GM19467 (cell line): ENCODE results near the gene BFSP2.

Source experiments
- ATAC-seq: cut with Tn5 transposase; IDR thresholded peaks from one replicate; pipeline ENCODE4 v1.9.1; 2021; ENCODE audit warnings: mild to moderate bottlenecking, moderate library complexity; ENCODE audit not compliant: unreplicated experiment

Gene BFSP2, protein sequence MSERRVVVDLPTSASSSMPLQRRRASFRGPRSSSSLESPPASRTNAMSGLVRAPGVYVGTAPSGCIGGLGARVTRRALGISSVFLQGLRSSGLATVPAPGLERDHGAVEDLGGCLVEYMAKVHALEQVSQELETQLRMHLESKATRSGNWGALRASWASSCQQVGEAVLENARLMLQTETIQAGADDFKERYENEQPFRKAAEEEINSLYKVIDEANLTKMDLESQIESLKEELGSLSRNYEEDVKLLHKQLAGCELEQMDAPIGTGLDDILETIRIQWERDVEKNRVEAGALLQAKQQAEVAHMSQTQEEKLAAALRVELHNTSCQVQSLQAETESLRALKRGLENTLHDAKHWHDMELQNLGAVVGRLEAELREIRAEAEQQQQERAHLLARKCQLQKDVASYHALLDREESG

DNA sequence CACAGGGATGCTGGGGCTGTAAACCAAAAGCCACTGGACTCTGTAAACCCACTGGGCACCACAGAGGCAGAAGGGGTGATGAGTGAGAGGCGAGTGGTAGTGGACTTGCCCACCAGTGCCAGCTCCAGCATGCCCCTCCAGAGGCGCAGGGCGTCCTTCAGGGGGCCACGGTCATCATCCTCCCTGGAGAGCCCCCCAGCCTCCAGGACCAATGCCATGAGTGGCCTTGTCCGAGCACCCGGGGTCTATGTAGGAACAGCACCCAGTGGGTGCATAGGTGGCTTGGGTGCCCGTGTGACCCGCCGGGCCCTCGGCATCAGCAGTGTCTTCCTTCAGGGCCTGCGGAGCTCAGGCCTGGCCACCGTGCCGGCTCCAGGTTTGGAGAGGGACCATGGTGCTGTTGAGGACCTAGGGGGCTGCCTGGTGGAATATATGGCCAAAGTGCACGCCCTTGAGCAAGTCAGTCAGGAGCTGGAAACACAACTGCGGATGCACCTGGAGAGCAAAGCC lies at the start of gene BFSP2:
BFSP2 (plus strand) TSS at position 51 of the 510 bp plus-strand sequence; CDS start at position 79, 28 bp downstream.
- ATAC-seq: no peak

DNA sequence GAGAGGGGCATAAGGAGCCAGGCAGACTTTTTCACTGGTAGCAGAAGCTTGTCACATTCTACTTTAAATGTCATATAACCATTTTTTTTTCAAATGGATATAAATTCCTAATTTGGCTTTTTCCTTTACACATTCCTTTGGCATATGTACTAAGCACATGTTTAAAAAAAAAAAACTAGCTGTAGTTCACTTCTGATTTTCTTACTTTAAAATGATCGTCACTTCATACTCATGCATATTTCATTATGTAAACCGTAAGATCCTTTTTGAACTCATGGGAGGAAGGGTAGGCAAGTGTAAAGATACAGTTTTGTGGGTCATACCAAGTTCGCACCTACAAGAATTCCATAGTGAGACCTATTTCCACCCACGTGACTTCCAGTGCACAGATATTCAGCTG lies 45.1 kb upstream of the BFSP2 start:
- ATAC-seq: no peak

DNA sequence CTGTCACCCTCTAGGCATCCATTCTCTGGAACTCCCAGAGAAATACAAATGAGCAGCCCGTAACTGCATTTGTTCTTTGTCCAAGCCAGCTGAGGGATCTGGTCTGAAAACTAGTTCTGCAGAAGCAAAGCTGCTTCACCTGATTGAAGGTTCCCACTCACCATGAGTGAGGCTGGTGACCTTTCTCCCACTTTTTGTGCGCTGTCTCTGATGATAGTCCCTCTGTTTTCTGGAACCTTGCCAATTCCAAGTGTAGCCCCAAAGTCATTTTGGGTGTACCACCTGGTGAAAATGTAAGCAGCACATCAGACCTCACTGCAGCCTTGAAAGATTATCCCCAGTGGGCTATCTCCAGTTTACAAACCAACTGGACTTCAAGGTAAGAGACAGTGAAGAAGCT lies 39.4 kb upstream of the BFSP2 start:
- no peak for ATAC-seq

DNA sequence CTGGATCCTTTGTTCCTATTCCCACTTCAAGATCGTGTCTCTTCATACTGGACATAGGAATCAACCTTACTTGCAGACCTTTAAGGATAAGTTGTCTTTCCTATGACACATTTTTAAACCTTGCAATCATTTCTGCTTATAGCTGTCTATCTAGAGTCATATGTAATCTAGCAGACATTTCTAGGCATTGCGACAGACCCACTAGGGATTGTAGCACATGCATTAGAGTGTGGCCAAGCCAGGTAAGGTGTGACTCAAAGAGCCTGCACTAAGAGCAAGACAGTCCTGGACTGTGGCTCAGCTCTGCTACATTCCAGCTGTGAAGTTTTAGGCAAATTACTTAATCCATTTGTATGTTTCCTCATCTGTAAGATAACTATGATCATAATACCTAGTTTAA lies 38.8 kb upstream of the BFSP2 start:
- no peak for ATAC-seq

DNA sequence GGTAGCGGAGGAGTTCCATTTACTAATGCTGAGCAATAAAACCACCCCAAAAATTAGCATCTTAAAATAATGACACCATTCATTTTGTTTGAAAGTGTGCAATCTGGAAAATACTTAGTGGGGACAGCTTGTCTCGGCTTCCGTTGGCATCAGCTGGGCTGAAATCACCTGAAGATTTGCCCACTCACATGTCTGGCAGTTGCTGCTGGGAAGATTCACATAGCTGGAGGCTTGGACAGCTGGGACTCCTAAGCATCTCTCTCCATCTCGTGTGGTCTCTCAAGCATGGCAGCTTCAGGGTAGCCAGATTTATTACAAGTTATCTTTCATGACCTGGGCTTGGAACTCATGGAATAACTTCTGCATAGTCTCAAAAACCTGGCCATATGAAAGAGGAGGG lies 38.4 kb upstream of the BFSP2 start:
- no peak for ATAC-seq

DNA sequence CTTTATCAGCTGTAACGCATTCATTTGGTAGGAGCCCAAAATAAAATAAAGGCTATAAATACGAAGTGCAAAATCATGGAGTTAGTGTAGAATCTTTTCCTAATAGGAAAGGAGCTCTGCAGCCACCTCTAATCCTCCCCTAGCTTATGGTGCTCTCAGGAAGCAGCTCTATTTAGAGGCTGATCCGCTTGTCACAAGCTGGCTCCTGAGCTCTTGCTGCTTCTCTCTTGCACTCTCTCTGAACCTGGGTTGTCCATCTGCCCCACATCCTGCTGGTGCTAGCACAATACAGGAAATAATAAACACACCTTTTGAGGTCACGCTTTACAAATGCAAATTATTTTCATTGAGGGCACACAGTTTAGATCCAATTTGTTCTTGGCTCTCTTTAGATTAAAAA lies 37.3 kb upstream of the BFSP2 start:
- no peak for ATAC-seq

DNA sequence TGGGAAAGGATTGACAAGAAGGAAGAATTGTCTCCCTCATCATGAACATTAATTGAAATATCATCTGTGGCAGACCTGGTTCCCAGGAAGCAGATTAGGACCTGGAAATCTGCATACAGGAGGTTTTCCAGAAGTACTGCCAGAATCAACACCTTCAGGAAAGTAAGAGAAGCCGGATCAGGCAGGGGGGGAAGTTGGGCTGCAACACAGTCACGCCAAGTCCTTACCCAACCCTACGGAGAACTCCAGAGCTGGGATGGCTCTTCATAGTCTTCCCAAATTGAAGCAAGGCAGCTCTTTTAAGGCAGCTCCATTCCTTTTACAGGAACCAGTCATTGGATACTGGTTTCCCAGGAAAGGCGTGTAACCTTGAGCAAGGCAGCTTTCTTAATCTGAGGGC lies 35.2 kb upstream of the BFSP2 start:
- ATAC-seq: no peak

DNA sequence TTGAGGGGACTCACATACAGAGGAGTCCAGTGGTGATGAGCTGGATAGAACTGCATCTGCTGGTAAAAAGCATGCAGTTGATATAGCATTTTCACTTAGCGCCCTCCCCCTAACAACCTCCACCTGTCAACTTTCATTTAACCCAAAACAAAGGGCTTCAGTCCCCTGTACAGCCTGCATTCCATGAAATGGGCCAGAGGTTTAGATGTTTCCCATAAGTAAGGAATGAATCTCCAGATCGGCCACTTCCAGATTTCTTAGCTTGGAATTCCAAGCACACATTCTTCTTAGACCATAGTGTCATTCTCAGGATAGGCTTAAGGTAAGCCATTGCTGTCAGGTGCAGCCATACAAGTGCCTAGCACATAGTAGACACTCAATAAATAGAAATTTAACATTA lies 32.9 kb upstream of the BFSP2 start:
- ATAC-seq: no peak

DNA sequence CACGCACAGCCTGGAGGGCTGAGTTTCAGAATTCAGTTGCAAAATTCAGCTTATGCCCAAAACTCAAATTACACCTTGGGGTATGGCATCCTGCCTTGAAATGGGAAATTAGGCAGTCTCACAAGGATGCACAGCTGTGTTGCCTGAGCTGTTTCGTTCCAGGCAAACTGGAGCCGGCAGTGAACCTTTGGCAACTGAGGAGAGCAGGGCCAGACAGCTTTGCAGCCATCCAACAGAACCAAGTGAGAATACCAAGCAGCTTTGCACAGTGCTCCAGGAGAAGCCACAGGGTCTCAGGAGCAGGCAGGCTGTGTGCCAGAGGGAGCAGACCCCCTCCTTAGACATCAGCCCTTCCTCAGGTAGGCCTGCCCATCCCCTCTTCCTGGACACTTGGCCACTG lies 32.5 kb upstream of the BFSP2 start:
- no peak for ATAC-seq

DNA sequence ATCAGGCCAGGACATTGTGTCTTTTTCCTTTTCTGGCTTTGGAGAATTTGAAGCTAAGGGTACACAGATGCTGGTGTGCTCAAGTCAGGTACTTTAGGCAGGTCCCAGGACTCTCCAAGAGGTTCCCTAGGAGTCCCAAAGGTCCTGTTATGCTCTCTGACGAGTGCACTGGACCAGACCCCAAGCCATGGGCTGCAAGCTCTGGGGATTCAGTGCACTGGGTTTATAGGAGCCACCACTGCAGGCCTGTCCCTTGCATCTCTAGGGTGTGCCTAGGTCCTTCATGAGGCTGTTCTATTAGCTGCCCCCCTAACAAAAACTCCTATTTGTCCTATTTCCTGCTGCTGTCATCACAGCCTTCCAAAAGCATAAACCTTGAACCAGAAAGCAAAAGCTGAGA lies 31.9 kb upstream of the BFSP2 start:
- no peak for ATAC-seq

DNA sequence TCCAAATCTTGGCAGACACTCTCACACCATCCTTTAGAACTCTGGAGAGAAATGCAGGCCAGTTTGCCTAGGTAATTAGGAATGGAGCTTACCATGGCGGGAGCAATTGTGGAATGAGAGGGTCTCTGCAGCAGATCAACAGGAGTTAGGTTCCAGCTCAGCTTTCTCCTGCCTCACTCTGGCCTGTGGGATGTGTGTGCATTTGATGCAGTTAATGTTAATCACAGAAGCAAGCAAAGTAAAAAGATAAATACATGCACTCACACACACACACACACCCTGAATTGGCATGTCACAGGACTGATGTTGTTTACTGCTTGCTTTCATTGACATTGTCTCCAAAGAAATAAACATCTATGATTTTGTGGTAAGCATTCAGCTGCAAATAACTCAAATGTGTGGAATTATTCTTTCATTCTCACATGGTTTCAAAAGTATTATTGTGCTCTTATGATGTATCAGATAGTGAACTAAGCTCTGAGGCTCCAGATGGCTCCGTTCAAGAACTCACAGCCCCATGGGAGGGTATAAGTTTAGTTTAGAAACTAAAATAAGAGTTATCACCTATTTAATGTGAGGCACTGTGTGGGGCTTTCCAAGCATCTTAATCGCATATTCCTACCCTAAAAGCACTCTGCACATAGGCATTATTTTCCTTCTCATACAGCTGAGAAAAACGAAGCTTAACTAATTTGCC lies 31.3 kb upstream of the BFSP2 start:
- no peak for ATAC-seq

DNA sequence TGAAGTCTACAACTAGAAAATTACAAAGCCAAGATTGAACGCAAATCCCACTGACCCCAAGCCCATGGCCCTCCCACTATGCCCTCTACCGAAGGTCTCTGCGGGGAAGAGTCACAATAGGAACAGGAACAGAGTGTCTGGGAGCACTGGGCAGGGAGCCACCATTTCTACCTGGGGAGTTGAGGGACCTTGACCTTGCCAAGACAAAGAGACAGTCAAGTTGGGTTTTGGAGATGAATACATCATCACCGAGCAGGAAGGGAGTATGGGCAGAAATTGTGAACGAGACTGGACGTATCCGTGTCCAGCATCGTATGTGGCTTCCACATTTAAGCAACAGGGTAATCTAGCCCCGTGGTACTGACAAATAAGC lies 30.8 kb upstream of the BFSP2 start:
- ATAC-seq: no peak

DNA sequence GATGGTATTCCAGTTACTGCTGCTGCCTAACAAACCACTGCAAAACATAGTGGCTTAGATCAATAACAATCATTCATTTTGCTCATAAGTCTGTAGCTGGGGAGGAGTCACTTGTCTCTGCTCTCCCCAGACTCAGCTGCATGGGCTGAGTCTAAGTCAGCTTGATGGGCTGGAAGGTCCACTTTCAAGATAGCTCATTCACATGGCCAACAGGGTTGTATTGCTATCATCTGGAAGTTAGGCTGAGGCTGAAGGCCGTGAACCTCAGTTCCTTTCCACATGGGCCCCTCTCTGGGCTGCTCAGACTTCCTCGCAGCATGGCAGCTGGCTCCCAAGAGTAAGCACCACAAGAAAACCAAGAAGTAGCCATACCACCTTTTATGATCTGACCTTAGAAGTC lies 28.7 kb upstream of the BFSP2 start:
- no peak for ATAC-seq

DNA sequence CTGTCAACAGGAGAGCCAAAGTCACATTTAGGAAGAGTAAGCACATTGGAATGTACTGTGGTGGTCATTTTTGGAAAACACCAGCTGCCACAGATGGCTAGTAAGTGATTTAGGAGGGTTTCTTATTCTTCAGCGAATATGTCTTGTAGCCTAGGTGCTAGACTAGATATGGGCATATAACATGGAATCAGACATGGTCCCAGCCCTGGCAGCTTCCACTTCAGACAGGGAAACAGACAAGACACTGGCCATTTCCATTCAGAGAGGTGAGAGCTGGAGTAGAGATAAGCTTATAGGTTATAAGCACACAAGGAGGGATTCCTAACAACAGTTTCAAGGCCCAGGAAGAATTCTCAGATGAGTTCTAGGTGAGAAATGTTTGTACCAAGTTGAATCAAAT lies 28.2 kb upstream of the BFSP2 start:
- no peak for ATAC-seq

DNA sequence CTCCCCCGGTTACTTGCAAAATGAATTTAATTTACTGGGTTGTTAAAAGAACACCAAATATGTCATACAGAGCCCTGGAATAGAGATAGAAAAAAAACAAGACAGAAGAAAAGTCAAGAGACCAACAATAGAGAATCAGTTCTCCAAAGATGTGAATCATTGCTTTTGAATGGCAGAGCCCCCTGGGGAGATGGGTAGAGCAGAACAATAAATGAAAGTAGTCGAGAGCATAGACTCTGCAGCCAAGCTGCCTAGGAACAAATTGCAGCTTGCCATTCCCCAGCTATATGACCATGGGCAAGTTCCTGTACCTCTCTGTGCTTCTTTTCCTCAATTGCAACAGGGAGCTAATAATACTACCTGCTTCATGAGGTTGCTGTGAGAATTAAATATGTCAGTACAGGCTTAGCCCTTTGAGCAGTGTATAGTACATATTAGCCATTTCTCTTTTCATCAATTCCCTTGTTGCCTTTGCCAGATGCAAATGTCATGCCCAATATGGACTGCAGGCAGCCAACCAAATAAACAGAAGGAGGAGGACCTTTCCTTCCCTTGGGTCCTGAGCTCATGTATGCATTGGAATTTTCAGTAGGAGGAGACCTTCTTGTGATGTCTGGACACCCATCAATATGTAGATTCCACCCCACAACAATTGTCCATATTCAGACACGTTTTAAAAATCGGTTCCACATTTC lies 25.0 kb upstream of the BFSP2 start:
- no peak for ATAC-seq

DNA sequence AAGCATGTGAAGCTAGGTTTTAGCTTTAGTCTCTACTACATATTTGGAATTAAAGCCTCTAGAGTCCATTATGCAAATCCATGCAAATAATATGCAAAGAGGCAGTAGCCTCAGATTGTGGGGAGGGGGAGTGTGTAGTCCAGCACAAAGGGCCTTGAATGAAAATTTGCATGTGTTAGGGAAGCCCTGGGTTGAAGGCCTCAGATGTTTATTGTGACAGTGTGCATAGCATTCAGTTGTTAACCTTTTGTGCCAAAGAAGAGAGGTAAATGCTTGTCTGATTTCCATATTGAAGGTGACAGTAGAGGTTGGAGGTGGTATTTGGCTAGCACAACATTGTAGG lies 24.5 kb upstream of the BFSP2 start:
- ATAC-seq: no peak

DNA sequence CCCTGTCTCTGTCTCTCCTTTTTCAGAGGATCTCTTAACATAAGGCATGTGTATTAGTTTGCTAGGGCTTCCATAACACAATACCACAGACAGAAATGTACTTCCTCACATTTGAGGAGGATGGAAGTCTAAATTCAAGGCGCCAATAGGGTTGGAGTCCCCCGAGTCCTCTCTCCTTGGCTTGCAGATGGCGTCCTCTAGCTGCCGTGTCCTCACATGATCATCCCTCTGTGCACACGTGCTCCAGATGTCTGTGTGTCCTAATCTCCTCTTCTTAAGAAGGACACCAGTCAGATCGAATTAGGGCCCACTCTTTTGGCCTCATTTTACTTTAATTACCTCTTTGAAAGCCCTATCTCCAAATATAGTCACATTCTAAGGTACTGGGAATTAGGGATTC lies 23.0 kb upstream of the BFSP2 start:
- no peak for ATAC-seq

DNA sequence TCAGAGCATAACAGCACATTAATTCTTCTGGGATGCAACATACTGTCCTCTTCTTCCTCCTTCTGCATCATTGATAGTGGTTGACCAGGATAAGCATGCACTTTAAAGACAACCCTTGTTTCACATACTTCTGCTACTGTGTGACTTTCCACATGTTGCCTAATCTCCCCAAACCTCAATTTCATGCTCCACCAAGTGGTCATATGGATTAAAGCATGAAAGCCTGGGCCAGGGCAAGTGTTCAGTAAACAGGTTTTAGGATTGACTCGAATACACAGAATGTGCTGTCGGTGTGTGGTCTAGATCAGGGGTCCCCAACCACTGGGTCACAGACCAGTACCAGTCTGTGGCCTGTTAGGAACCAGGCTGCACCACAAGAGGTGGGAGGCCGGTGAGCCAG lies 22.5 kb upstream of the BFSP2 start:
- ATAC-seq: no peak

DNA sequence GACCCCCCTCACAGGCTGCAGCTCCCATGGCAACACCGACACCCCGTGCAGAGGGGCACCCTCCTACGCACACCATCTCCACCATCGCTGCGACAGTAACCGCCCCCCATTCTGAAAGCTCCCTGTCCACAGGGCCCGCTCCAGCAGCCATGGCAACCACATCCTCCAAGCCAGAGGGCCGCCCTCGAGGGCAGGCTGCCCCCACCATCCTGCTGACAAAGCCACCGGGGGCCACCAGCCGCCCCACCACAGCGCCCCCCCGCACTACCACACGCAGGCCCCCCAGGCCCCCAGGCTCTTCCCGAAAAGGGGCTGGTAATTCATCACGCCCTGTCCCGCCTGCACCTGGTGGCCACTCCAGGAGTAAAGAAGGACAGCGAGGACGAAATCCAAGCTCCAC lies 19.9 kb upstream of the BFSP2 start:
- no peak for ATAC-seq

DNA sequence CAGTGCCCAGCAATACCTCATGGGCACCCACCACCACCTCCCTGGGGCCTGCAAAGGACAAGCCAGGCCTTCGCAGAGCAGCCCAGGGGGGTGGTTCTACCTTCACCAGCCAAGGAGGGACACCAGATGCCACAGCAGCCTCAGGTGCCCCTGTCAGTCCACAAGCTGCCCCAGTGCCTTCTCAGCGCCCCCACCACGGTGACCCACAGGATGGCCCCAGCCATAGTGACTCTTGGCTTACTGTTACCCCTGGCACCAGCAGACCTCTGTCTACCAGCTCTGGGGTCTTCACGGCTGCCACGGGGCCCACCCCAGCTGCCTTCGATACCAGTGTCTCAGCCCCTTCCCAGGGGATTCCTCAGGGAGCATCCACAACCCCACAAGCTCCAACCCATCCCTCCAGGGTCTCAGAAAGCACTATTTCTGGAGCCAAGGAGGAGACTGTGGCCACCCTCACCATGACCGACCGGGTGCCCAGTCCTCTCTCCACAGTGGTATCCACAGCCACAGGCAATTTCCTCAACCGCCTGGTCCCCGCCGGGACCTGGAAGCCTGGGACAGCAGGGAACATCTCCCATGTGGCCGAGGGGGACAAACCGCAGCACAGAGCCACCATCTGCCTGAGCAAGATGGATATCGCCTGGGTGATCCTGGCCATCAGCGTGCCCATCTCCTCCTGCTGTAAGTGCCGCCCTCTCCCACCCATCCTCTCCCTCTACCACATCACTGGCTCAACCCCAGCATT lies 19.2 kb upstream of the BFSP2 start:
- no peak for ATAC-seq
